ENCODE measurements around the gene TMPRSS7.

TMPRSS7 gene, protein sequence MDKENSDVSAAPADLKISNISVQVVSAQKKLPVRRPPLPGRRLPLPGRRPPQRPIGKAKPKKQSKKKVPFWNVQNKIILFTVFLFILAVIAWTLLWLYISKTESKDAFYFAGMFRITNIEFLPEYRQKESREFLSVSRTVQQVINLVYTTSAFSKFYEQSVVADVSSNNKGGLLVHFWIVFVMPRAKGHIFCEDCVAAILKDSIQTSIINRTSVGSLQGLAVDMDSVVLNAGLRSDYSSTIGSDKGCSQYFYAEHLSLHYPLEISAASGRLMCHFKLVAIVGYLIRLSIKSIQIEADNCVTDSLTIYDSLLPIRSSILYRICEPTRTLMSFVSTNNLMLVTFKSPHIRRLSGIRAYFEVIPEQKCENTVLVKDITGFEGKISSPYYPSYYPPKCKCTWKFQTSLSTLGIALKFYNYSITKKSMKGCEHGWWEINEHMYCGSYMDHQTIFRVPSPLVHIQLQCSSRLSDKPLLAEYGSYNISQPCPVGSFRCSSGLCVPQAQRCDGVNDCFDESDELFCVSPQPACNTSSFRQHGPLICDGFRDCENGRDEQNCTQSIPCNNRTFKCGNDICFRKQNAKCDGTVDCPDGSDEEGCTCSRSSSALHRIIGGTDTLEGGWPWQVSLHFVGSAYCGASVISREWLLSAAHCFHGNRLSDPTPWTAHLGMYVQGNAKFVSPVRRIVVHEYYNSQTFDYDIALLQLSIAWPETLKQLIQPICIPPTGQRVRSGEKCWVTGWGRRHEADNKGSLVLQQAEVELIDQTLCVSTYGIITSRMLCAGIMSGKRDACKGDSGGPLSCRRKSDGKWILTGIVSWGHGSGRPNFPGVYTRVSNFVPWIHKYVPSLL

GRCh38 chr3:112034436-112034835 lies at the start of gene TMPRSS7:
Gene TMPRSS7, plus strand, starts transcription at chr3:112034736. Its CDS starts 110 bp downstream, at chr3:112034846.
- no peak for DNase-seq

GRCh38 chr3:111986800-111987199 lies 47.7 kb upstream of the TMPRSS7 start:
- DNase-seq, result no peak

GRCh38 chr3:111989061-111989678 lies 45.4 kb upstream of the TMPRSS7 start:
- DNase-seq, result no peak

- DNase-seq, result no peak
These were observed 41.5 kb upstream of the TMPRSS7 start for GRCh38 chr3:111993038-111993437.

GRCh38 chr3:111998636-111999483 lies 35.7 kb upstream of the TMPRSS7 start, which contains the start of gene TAGLN3:
Gene TAGLN3, plus strand, starts transcription at chr3:111998922. Its CDS starts 501 bp downstream, at chr3:111999423.
- DNase-seq, result no peak

- no peak for DNase-seq
These were observed 34.8 kb upstream of the TMPRSS7 start for GRCh38 chr3:111999484-112000324.

DNA sequence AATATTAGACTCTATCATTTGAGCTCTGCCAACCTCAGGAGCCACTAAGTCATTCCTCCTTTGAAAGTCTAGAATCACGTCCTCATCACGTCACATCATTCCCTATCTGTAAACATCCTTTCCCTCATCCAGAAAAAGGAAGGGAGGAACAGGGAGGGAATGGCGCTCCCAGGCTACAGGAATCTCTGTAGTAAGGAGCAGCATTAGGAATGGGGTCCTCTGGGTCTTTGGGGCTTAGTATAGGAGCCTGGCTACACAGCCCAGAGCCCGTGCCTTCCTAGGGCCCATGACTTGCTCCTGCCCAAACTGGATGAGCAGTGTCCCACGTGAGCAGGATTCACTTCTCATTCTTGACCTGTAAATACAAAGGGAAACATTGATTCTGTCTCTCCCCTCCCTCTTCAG lies 34.2 kb upstream of the TMPRSS7 start:
- DNase-seq, result no peak

DNA sequence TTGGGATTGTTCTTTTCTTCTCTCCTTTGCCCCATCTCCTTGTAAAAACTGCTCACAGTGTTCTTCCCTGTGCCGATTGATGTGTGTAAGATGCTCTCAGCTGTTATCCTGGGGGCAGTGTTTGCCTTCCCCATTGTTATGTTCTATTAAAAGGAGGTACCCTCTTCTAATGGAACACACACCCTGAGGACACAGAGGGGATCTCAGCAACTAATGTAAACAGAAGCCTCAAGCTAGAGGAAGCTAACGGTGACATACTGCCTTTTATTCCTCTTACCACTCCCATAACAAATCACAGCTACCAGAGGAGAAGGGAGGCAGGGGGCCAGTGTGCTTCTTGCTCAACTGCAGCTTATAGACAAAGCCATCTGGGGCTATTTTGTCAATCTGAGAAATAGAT lies 33.6 kb upstream of the TMPRSS7 start:
- DNase-seq, result no peak

DNA sequence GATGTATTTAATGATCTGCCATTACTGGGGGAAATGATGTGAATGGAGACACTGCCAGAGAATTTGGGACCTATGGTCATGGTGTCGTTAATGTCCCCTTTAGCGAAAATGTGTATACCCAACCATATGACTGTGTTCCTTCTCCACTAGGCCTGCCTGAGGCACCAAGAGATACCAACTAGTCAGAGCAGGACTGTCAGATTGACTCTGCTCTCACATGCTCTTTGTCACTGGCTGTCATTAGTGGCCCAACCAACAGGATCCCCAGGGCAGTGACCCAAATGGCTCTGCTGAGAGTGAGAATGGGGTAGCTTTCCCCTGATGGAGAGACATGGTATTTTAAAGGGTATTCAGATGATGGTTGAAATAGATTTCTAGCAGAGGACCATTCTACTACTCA lies 33.0 kb upstream of the TMPRSS7 start:
- no peak for DNase-seq

DNA sequence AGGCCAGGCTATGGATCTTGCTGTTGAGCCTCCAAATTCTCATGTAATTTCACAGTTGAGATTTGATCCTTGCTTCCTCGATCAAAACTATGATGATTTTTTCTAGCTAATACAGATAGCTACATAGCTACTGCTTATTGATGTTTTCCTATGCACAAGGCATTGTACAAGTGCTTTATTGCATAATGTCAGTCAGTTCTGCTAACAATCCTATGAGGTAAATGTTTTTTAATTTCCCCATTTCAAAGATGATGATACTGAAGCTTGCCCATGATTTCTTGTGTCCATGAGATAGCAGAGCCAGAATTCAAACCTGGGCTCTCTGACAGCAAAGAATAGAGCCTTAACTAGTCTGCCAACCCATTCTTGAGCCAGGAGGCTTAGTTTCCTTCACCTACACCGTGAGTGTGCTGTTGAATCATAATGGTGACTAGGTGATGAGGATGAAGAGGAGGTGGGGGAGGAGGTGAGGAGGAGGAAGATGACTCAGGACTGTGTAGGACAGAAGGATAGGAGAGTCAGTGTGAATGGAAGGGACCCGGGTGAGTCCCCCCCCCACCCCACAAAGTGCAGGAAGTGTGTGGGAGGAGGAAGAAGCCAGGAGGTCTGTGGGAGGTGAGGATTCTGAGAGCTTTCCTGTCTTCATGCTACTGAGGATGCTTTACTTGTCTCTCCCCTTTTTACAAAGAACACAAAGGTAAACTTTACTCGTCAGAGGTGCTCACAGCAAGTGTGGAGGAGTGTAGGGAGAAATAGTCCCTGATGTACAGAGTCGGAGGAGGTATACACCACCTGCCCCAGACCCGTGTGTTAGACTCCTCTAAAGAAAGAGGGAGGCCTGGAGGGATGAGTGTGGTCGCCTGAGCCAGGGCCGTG lies 32.2 kb upstream of the TMPRSS7 start:
- no peak for DNase-seq

DNA sequence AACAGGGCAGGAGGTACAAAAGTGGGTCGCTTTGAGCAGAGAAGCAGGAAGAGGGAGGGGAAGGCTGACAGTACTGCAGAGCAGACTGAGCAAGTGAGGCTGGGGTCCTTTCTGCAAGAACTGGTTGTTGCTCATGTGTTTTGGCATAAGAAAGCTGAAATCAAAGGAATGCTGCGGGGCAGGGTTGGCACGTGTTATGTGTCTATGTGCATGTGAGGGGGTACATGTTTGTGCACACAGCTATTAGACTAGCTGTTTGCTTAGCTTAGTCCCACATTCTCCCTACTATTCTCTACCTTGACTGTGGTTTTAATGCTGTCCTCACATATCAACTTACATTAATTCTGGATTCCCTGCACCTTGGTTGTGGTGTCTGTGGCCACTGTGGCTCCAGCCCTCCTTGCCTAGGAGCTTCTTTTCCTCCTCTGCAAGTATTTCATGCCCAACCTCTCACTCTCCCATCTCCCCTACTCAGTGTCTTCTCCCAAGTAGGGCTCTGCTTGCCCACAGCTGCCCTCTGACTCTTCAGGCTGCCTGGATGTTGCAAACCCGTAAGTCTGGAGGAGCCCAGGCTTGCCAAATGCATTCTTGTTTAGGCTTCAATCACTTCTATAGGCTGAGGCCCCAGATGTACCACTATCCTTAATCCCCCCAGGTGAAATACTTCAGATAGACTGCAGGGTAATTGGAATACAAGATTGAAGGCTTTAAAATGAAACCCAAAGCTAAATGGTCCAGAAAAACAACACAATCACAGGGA lies 31.0 kb upstream of the TMPRSS7 start:
- no peak for DNase-seq

DNA sequence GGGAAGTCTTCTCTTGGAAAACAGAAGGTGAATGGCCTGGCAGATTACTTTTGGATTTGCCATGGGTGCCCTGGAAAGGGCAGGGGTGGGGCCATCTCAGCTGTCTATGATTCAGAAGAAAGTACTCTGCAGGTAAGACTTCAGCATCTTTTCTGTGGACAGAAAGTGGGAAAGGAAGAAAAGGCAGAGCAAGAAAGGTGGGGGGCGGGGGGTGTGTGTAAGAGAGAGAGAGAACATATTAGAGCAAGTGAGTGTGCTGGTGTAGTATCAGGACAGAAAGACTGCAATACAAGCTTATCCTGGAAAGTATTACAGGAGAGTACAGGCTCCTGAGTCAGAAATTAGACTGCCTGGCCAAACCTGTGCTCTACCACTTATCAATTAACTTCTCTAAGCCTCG lies 30.3 kb upstream of the TMPRSS7 start:
- DNase-seq, result no peak

DNA sequence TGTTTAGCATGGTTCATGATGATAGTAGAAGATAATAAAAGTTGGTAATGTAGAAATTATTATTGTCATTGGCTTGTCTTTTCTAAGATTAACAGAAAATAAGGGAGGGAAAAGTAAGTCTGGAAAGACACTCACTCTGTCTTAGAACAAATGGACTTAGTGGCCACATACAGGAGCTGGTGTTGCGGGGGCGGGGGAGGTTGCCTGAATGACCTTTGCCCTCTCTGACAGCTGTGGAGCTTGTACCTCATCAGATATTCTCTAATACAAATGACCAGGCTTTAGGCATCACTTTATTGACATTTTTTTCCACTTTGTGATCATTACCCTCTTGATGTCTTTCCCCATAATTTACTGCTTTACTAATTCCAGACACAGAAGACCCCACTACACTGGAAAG lies 29.9 kb upstream of the TMPRSS7 start:
- no peak for DNase-seq

DNA sequence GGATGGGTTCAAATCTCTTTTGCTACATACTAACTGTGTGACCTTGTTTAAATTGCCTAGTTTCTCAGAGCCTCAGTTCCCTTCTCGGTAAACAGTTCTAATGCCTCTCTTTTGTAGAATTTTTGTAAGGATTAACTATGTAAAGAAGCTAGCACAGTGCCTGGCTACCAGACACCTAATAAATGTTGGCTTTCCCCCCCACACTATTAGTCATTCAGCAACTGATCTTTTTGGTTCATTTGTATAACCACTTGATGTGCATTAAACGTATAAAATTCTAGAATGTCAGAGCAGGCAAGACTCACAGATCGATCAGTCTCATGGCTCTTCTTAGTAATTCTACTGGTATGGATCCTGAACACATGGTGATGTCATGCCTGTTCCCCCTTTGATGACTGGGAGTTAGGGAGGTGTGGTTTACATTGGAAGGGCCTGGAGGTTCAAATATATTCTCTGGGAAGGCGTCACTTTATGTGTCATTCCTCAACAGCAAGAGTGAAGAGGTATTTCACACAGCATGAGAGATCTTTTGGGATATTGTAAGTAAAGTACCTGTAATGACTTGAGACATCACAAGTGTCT lies 29.4 kb upstream of the TMPRSS7 start:
- DNase-seq, result no peak

GRCh38 chr3:112007633-112008032 lies 26.9 kb upstream of the TMPRSS7 start:
- DNase-seq, result no peak

- DNase-seq, result no peak
These were observed 24.9 kb upstream of the TMPRSS7 start for GRCh38 chr3:112009670-112010069.

DNA sequence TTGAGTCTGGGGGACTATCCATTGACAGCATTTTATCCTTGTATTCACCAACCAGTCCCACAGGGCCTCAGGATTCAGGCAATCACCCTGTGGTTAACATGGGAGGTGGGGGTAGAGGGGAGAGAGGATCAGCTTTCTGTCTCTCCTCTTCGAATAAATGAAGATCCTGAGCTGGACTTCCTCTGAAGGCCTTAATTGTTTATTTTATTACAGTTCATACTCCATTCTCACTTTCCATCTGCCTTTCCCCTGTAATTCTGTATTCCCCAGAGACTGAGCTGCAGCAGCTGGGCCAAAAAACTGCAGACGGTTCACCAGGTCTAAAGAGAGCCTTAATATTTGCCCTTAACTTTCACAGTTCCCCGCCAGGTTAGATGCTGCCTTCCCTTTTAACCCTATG lies 23.9 kb upstream of the TMPRSS7 start:
- DNase-seq, result no peak

DNA sequence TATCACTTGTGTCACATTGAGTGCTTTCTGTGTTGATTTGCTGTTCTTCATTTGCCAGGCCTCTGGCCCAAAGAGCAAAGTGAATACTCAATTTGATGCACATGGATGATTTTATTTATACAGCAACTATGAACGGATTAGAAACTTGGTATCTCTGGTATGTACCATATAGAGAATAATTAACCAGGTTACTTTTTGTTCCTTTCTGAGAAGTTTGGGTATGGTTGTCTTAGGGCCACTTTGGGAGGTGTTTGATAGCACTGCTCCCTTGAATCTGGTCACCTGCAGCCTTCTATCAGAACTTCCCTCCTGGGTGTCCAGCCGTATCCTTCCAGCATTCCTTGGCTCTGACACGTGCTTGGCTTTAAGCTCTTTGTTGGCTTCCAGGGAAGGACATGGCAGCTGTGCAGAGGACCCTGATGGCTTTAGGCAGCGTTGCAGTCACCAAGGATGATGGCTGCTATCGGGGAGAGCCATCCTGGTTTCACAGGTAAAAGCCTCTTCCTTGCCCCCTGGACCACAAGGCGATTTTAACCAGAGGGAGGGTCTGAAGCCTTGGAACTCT lies 23.1 kb upstream of the TMPRSS7 start:
- DNase-seq, result no peak

All from SIG-M5 (cell line).